Spleen (tissue), 7 donors: ENCODE data around the gene SLC39A11.

Experiments used
- POLR2A ChIP-seq, 3 donors: fragments of 450-650 bp; IDR thresholded peaks; one replicate each; pipeline ENCODE4 v1.5.1; 2017; ENCODE audit warnings: antibody characterized with exemption in 3 of 3, mild to moderate bottlenecking in 1 of 3
- TF ChIP-seq, protein P1 (sequence below), 11 experiments: fragments of 200-600 bp in 7 of 11; fragments of 450-650 bp in 4 of 11; sonication (generic) in 4 of 11; IDR thresholded peaks in 8 of 11; conservative IDR thresholded peaks in 3 of 11; 1 replicate in 7 of 11; 2 replicates in 4 of 11; pipeline versions ENCODE4 v1.4.0 to v1.8.0; 2016 to 2021; ENCODE audit warnings: antibody characterized with exemption in 11 of 11, inconsistent platforms in 4 of 11, mild to moderate bottlenecking in 1 of 11
- donor health status: DM: no; HTN: no; CAD: no; lungs with moderate emphysema.
- donor health status: DM: no; HTN: no; CAD: no.
- donor health status: DM: no; HTN: no; CAD: no.

DNA sequence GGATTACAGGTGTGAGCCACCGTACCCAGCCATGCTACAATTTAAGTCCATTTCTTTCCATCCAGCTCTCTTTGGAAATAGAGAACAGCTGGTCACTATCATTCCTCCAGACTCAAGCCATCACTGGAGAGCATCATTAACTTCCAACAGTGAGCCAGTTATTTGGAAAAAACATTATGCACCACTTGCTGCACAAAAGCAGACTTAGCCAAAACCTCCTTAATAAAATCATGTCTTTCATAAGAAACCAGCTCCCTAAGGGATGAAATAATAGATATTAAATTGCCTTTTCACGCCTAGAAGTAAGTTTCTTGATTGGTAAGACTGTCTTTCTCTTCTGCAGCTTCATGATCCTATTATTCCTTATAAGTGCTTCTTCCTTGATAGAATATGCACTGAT lies 17.9 kb downstream of the SLC39A11 start:
- TF ChIP-seq, protein P1, sequence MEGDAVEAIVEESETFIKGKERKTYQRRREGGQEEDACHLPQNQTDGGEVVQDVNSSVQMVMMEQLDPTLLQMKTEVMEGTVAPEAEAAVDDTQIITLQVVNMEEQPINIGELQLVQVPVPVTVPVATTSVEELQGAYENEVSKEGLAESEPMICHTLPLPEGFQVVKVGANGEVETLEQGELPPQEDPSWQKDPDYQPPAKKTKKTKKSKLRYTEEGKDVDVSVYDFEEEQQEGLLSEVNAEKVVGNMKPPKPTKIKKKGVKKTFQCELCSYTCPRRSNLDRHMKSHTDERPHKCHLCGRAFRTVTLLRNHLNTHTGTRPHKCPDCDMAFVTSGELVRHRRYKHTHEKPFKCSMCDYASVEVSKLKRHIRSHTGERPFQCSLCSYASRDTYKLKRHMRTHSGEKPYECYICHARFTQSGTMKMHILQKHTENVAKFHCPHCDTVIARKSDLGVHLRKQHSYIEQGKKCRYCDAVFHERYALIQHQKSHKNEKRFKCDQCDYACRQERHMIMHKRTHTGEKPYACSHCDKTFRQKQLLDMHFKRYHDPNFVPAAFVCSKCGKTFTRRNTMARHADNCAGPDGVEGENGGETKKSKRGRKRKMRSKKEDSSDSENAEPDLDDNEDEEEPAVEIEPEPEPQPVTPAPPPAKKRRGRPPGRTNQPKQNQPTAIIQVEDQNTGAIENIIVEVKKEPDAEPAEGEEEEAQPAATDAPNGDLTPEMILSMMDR (IDR thresholded peaks at IDR 0.05 in 8 of 11, conservative IDR thresholded peaks at IDR 0.05 in 3 of 11): no peak
- TF ChIP-seq POLR2A (IDR thresholded peaks at IDR 0.05): no peak
